GM23338 (cell line): ENCODE measurements around the gene MRFAP1. TPM values are rescaled to one million over a fixed set of nuclear protein-coding genes. Genes with fewer than 3 reads are reported as not detected.

Experiments
- ATAC-seq: fragments of 200-7000 bp; cut with Tn5 transposase; 3 replicates; pipeline ENCODE4 v1.9.1; 2020
- DNase-seq: peaks from one replicate; pipeline ENCODE4 v3.0.0-alpha.2; 2015; ENCODE audit warnings: low spot score
- H2AFZ ChIP-seq: fragments of 200-600 bp; sonication (generic); 2 replicates; pipeline ENCODE4 v1.8.0; 2016; ENCODE audit warnings: antibody characterized with exemption, mild to moderate bottlenecking, moderate library complexity
- H3F3A ChIP-seq: fragments of 200-600 bp; sonication (generic); replicated peaks from 2 replicates; pipeline ENCODE4 v1.8.0; 2017; ENCODE audit warnings: antibody characterized with exemption, mixed run types, low read depth
- H3K27ac ChIP-seq: fragments of 200-600 bp; sonication (generic); 2 replicates; pipeline ENCODE4 v1.6.1; 2016; ENCODE audit warnings: low read depth
- H3K27me3 ChIP-seq: fragments of 200-600 bp; sonication (generic); 2 replicates; pipeline ENCODE4 v1.8.0; 2016; ENCODE audit warnings: mild to moderate bottlenecking, mixed run types, moderate library complexity; ENCODE audit not compliant: insufficient read depth
- H3K36me3 ChIP-seq: fragments of 200-600 bp; sonication (generic); 2 replicates; pipeline ENCODE4 v1.8.0; 2016; ENCODE audit warnings: mild to moderate bottlenecking; ENCODE audit not compliant: insufficient read depth
- H3K4me1 ChIP-seq: fragments of 200-600 bp; sonication (generic); 2 replicates; pipeline ENCODE4 v1.8.0; 2016; ENCODE audit warnings: mild to moderate bottlenecking, moderate library complexity; ENCODE audit not compliant: insufficient read depth
- H3K4me2 ChIP-seq: fragments of 200-600 bp; sonication (generic); 2 replicates; pipeline ENCODE4 v1.7.1; 2017; ENCODE audit warnings: mixed run types
- H3K4me3 ChIP-seq: fragments of 200-600 bp; sonication (generic); 2 replicates; pipeline ENCODE4 v1.6.1; 2016; ENCODE audit warnings: mixed run types
- H3K79me2 ChIP-seq: fragments of 200-600 bp; sonication (generic); replicated peaks from 2 replicates; pipeline ENCODE4 v1.8.0; 2017; ENCODE audit warnings: mild to moderate bottlenecking; ENCODE audit not compliant: insufficient read depth
- H3K9me2 ChIP-seq: fragments of 200-600 bp; sonication (generic); 2 replicates; pipeline ENCODE4 v1.8.0; 2017; ENCODE audit not compliant: insufficient read depth
- H4K20me1 ChIP-seq: fragments of 200-600 bp; sonication (generic); replicated peaks from 2 replicates; pipeline ENCODE4 v1.8.0; 2017; ENCODE audit warnings: mild to moderate bottlenecking; ENCODE audit not compliant: insufficient read depth
- H3K27ac Mint-ChIP-seq: 2 replicates; pipeline ENCODE4 v1.8.0; 2020; ENCODE audit warnings: inconsistent platforms, mild to moderate bottlenecking, moderate library complexity, mixed read lengths
- H3K27me3 Mint-ChIP-seq: 3 replicates; pipeline ENCODE4 v1.8.0; 2022; ENCODE audit warnings: low read depth, mild to moderate bottlenecking, moderate library complexity, mixed read lengths, inconsistent platforms; ENCODE audit not compliant: insufficient read depth, poor library complexity
- H3K36me3 Mint-ChIP-seq: 3 replicates; pipeline ENCODE4 v1.8.0; 2021; ENCODE audit warnings: low read depth, mild to moderate bottlenecking, inconsistent platforms, moderate library complexity, mixed read lengths
- H3K4me1 Mint-ChIP-seq: 3 replicates; pipeline ENCODE4 v1.8.0; 2020; ENCODE audit warnings: mild to moderate bottlenecking, inconsistent platforms, mixed read lengths
- H3K4me3 Mint-ChIP-seq: 3 replicates; pipeline ENCODE4 v1.8.0; 2021; ENCODE audit warnings: moderate library complexity, mild to moderate bottlenecking, inconsistent platforms, mixed read lengths
- H3K9me3 Mint-ChIP-seq: 3 replicates; pipeline ENCODE4 v1.8.0; 2020; ENCODE audit warnings: moderate library complexity, mild to moderate bottlenecking, inconsistent platforms, mixed read lengths
- CREB1 ChIP-seq: fragments of 250-450 bp; sonication (Bioruptor Pico); IDR thresholded peaks from 2 replicates; pipeline ENCODE4 v1.5.0; 2020; ENCODE audit warnings: low read depth, mild to moderate bottlenecking, moderate library complexity
- EZH2 ChIP-seq: fragments of 200-600 bp; sonication (generic); IDR thresholded peaks from one replicate; pipeline ENCODE4 v1.8.0; 2017; ENCODE audit warnings: antibody characterized with exemption, mild to moderate bottlenecking, low read depth; ENCODE audit not compliant: unreplicated experiment
- NANOG ChIP-seq: IDR thresholded peaks from 2 replicates; pipeline ENCODE4 v1.6.1; 2016; ENCODE audit warnings: antibody characterized with exemption, borderline replicate concordance
- POLR2AphosphoS5 ChIP-seq: IDR thresholded peaks from 2 replicates; pipeline ENCODE4 v1.6.1; 2016; ENCODE audit warnings: antibody characterized with exemption, low read depth
- STAT1 ChIP-seq: IDR thresholded peaks from one replicate; pipeline ENCODE4 v1.6.1; 2016; ENCODE audit warnings: antibody characterized with exemption; ENCODE audit not compliant: unreplicated experiment
- ZNF114 ChIP-seq: fragments of 250-450 bp; sonication (Bioruptor Pico); IDR thresholded peaks from 2 replicates; pipeline ENCODE4 v1.5.0; 2020; ENCODE audit warnings: mild to moderate bottlenecking, moderate library complexity
- ZNF331 ChIP-seq: fragments of 250-450 bp; sonication (Bioruptor Pico); IDR thresholded peaks from 2 replicates; pipeline ENCODE4 v1.5.0; 2020; ENCODE audit warnings: low read depth, mild to moderate bottlenecking, moderate library complexity
- polyA plus RNA-seq: library from polyadenylated mRNA; unstranded; fragments of >200 nt; fragmentation: Nextera tagmentation; extraction: Ambion mirVana; gene quantifications from 2 replicates; pipeline ENCODE4 v1.2.1, GENCODE V29; 2016
- total RNA-seq: library from RNA; depleted of rRNA; stranded (reverse); fragments of >200 nt; shearing (Covaris generic); gene quantifications from 2 replicates; pipeline ENCODE4 v1.2.3, GENCODE V29; 2014
- TF ChIP-seq, protein P1 (sequence below): fragments of 250-450 bp; sonication (Bioruptor Pico); IDR thresholded peaks from 2 replicates; pipeline ENCODE4 v1.5.0; 2020; ENCODE audit warnings: mild to moderate bottlenecking, moderate library complexity
- TF ChIP-seq, protein P2 (sequence below), 2 experiments: fragments of 200-600 bp in 1 of 2; sonication (generic) in 1 of 2; conservative IDR thresholded peaks; 2 replicates each; pipeline versions ENCODE4 v1.5.1 to v1.6.1; 2016 to 2017; ENCODE audit warnings: antibody characterized with exemption in 2 of 2, low read depth in 2 of 2, mild to moderate bottlenecking in 2 of 2, moderate library complexity in 1 of 2
- TF ChIP-seq, protein P3 (sequence below): IDR thresholded peaks from one replicate; pipeline ENCODE4 v1.6.1; 2018; ENCODE audit warnings: antibody characterized with exemption; ENCODE audit not compliant: unreplicated experiment

The MRFAP1 gene
- total and polyA plus RNA-seq, 2 experiments from 2014 or later: 154 to 288 TPM

- Histone ChIP-seq H3K9me2 (no peaks in the 10 kb centered on the region), H3K27me3 (no peaks in the 10 kb centered on the region), H3K27ac (no peak overlapping the region), H3F3A (no peaks in the 10 kb centered on the region), H3K4me2 (no peak overlapping the region), H2AFZ (no peak overlapping the region), H4K20me1 (no peaks in the 10 kb centered on the region), H3K36me3 (no peaks in the 10 kb centered on the region), H3K79me2 (no peaks in the 10 kb centered on the region), H3K4me1 (no peaks in the 10 kb centered on the region), H3K4me3 (no peak overlapping the region)
- Mint-ChIP-seq H3K9me3 (no peaks in the 10 kb centered on the region), H3K27me3 (peaks cover 13% of the 10 kb centered on the region), H3K4me1 (no peaks in the 10 kb centered on the region), H3K36me3 (peaks cover 10% of the 10 kb centered on the region; the same call in 2 of the 3 replicates), H3K4me3 (no peak overlapping the region), H3K27ac (no peak overlapping the region)
- ATAC-seq (no peak), DNase-seq (no peak)
- TF ChIP-seq NANOG (no peak), STAT1 (no peak), POLR2AphosphoS5 (no peak), ZNF331 (CRISPR knock-in tag) (no peak), CREB1 (CRISPR knock-in tag) (no peak), EZH2 (no peak), ZNF114 (CRISPR knock-in tag) (no peak)
- TF ChIP-seq, protein P1, sequence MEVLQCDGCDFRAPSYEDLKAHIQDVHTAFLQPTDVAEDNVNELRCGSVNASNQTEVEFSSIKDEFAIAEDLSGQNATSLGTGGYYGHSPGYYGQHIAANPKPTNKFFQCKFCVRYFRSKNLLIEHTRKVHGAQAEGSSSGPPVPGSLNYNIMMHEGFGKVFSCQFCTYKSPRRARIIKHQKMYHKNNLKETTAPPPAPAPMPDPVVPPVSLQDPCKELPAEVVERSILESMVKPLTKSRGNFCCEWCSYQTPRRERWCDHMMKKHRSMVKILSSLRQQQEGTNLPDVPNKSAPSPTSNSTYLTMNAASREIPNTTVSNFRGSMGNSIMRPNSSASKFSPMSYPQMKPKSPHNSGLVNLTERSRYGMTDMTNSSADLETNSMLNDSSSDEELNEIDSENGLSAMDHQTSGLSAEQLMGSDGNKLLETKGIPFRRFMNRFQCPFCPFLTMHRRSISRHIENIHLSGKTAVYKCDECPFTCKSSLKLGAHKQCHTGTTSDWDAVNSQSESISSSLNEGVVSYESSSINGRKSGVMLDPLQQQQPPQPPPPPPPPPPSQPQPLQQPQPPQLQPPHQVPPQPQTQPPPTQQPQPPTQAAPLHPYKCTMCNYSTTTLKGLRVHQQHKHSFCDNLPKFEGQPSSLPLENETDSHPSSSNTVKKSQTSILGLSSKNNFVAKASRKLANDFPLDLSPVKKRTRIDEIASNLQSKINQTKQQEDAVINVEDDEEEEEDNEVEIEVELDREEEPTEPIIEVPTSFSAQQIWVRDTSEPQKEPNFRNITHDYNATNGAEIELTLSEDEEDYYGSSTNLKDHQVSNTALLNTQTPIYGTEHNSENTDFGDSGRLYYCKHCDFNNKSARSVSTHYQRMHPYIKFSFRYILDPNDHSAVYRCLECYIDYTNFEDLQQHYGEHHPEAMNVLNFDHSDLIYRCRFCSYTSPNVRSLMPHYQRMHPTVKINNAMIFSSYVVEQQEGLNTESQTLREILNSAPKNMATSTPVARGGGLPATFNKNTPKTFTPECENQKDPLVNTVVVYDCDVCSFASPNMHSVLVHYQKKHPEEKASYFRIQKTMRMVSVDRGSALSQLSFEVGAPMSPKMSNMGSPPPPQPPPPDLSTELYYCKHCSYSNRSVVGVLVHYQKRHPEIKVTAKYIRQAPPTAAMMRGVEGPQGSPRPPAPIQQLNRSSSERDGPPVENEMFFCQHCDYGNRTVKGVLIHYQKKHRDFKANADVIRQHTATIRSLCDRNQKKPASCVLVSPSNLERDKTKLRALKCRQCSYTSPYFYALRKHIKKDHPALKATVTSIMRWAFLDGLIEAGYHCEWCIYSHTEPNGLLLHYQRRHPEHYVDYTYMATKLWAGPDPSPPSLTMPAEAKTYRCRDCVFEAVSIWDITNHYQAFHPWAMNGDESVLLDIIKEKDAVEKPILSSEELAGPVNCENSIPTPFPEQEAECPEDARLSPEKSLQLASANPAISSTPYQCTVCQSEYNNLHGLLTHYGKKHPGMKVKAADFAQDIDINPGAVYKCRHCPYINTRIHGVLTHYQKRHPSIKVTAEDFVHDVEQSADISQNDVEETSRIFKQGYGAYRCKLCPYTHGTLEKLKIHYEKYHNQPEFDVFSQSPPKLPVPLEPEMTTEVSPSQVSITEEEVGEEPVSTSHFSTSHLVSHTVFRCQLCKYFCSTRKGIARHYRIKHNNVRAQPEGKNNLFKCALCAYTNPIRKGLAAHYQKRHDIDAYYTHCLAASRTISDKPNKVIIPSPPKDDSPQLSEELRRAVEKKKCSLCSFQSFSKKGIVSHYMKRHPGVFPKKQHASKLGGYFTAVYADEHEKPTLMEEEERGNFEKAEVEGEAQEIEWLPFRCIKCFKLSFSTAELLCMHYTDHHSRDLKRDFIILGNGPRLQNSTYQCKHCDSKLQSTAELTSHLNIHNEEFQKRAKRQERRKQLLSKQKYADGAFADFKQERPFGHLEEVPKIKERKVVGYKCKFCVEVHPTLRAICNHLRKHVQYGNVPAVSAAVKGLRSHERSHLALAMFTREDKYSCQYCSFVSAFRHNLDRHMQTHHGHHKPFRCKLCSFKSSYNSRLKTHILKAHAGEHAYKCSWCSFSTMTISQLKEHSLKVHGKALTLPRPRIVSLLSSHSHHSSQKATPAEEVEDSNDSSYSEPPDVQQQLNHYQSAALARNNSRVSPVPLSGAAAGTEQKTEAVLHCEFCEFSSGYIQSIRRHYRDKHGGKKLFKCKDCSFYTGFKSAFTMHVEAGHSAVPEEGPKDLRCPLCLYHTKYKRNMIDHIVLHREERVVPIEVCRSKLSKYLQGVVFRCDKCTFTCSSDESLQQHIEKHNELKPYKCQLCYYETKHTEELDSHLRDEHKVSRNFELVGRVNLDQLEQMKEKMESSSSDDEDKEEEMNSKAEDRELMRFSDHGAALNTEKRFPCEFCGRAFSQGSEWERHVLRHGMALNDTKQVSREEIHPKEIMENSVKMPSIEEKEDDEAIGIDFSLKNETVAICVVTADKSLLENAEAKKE (CRISPR knock-in tag): no peak
- TF ChIP-seq, protein P2, sequence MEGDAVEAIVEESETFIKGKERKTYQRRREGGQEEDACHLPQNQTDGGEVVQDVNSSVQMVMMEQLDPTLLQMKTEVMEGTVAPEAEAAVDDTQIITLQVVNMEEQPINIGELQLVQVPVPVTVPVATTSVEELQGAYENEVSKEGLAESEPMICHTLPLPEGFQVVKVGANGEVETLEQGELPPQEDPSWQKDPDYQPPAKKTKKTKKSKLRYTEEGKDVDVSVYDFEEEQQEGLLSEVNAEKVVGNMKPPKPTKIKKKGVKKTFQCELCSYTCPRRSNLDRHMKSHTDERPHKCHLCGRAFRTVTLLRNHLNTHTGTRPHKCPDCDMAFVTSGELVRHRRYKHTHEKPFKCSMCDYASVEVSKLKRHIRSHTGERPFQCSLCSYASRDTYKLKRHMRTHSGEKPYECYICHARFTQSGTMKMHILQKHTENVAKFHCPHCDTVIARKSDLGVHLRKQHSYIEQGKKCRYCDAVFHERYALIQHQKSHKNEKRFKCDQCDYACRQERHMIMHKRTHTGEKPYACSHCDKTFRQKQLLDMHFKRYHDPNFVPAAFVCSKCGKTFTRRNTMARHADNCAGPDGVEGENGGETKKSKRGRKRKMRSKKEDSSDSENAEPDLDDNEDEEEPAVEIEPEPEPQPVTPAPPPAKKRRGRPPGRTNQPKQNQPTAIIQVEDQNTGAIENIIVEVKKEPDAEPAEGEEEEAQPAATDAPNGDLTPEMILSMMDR (conservative IDR thresholded peaks at IDR 0.05; ENCODE audit: low read depth in 2 of 2): no peak
- TF ChIP-seq, protein P3, sequence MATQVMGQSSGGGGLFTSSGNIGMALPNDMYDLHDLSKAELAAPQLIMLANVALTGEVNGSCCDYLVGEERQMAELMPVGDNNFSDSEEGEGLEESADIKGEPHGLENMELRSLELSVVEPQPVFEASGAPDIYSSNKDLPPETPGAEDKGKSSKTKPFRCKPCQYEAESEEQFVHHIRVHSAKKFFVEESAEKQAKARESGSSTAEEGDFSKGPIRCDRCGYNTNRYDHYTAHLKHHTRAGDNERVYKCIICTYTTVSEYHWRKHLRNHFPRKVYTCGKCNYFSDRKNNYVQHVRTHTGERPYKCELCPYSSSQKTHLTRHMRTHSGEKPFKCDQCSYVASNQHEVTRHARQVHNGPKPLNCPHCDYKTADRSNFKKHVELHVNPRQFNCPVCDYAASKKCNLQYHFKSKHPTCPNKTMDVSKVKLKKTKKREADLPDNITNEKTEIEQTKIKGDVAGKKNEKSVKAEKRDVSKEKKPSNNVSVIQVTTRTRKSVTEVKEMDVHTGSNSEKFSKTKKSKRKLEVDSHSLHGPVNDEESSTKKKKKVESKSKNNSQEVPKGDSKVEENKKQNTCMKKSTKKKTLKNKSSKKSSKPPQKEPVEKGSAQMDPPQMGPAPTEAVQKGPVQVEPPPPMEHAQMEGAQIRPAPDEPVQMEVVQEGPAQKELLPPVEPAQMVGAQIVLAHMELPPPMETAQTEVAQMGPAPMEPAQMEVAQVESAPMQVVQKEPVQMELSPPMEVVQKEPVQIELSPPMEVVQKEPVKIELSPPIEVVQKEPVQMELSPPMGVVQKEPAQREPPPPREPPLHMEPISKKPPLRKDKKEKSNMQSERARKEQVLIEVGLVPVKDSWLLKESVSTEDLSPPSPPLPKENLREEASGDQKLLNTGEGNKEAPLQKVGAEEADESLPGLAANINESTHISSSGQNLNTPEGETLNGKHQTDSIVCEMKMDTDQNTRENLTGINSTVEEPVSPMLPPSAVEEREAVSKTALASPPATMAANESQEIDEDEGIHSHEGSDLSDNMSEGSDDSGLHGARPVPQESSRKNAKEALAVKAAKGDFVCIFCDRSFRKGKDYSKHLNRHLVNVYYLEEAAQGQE: no peak
Observed at GRCh38 chr4:6614701-6615230, 25.7 kb upstream of the MRFAP1 start.
